ENCODE data around the gene ATP7B.
A peak's percentile ranks its signal among the peaks of the same experiment; 100 is the strongest.

Gene ATP7B

DNA sequence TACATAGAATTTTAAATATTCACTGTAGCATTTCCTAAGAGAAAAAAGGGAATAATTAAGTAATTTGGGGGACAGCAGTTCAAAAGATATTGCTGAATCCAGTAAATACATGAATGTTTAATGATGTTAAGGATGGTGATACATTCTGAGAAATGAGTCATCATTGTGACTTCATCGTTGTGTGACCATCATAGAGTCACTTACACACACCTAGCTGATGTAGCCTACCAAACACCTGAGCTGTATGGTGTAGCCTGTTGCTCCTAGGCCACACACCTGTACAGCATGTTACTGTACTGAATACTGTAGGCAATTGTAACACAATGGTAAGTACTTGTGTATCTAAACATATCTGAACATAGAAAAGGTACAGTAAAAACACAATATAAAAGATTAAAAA is 34.8 kb downstream of the ATP7B start:
- no peak for DNase-seq

GRCh38 chr13:51974482-51974881 is 36.8 kb downstream of the ATP7B start:
- DNase-seq, result no peak

GRCh38 chr13:51971520-51972426 is 39.5 kb downstream of the ATP7B start:
- DNase-seq, result no peak

DNA sequence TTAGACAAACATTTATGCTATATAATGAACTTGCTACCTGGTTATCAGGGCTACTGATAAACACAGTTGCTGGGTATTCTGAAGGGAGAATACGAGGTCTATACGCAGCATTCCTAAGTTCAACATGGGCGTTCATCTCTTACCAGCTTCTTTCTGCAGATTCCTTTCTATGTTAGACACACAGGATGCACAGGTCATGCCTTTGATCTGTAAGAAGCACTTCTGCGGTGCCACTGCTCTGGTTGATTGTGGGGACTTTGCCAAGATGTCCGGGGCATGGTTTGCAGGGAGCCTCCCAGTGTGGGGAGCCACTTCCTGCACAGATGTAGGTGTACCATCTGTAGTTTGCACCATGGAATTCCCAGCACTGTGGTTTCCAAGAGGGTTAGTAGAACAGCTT is 40.9 kb downstream of the ATP7B start:
- DNase-seq, result no peak

- no peak for DNase-seq
Measured at GRCh38 chr13:51967482-51968446, 43.5 kb downstream of the ATP7B start.

GRCh38 chr13:51966186-51966585 is 45.1 kb downstream of the ATP7B start:
- DNase-seq, result no peak

GRCh38 chr13:51961493-51962403 is 49.5 kb downstream of the ATP7B start:
- DNase-seq, result no peak

- no peak for DNase-seq
Measured at GRCh38 chr13:51960766-51961165, 50.5 kb downstream of the ATP7B start.

DNA sequence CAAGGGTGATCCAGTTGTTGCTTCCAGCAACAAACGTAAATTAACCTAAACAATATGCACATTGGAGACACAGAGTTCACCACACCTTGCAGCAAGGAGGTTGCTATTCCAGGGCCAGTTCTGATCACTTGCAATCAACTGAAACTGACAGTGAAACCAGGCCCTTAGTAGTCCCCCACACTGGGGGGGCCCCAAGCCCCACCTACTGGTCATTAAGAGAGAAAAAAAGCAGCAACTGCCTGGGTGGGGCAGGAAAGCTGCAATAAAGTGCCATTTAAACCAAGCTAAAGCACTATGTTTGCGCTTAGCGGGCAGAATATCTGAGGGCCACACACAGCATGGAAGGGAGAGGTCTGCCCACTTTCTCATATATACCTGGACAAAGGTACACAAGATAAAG is 51.5 kb downstream of the ATP7B start:
- no peak for DNase-seq

- no peak for DNase-seq
Measured at GRCh38 chr13:51958217-51958547, 53.1 kb downstream of the ATP7B start.

- DNase-seq, result no peak
Measured at GRCh38 chr13:51957377-51958216, 53.7 kb downstream of the ATP7B start.

- DNase-seq, result no peak
Measured at GRCh38 chr13:51956717-51957116, 54.5 kb downstream of the ATP7B start.

DNA sequence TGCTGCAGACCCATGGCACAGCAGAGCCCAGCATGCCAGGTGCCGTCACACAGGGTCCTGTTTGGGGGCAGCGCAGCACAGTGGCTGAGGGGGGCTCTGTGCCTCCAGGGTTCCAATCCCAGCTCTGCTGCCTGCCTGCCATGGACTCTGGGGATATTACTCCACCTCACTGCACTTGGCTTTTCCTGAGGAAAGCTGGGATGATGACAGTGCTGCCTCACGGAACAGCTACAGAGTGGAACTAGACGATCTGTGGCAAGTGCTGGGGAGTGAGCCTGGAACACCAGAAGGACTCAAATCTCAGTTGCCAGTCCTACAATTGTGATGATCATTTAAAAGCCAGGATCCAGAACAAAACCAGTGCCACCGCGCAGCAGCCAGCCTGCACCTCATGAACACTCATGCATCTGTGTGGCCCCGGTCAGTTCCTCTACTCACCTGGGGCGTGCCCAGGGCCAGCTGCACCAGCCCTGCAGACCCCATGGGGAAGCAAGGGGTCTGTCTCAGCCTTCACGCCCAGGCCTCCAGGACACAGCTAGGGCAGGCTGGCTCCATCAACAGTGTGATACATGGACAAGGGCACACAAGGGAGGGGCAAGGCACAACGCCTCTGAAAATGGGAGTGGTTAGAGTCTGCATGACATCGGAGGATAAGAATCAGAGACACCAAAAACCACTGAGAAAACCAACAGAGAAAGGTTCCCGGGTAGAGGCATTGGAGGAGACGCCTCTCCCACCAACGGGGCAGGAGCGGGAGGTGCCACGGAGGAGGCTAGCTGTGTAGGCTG is 55.2 kb downstream of the ATP7B start:
- no peak for DNase-seq

- no peak for DNase-seq
Measured at GRCh38 chr13:51955281-51955771, 55.9 kb downstream of the ATP7B start.

DNA sequence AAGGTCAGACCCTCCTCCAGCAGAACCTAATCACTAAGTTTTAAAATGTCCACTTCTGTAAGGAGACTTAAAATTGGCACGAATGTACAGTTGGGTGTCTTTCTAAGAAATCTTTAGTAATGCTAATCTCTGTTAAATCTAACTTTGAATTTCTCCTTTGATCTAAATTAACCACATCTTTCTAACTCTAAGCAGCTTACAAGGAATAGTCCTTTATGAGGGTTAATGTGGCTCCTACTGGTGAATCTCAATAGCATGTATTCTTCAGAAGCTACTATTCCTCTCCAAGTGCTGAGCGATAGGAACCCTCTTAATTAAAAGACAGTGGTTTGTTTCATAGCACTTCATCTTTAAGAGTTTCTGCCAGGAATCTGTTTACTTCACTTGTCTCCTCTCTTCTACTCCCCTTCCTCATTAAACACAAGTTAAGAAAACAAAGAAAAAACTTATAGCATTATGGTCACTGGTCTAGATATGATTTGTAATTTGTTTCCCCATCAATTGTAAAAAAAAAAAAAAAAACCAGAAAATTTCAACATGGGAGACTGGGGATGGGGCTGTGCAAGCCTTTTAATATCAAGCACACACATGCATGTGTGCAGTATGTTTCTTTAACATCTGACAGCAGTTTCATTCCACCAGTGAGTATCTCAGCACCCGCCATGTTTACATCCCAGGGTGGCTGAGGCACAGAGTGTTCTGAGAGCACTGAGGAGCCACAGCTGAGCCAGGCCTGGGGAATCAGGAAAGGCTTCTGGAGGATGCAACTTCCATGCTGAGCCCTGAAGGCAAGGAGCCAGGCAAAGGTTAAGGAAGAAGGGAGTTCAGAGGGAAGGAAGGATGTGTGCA is 57.7 kb downstream of the ATP7B start:
- DNase-seq, result no peak

DNA sequence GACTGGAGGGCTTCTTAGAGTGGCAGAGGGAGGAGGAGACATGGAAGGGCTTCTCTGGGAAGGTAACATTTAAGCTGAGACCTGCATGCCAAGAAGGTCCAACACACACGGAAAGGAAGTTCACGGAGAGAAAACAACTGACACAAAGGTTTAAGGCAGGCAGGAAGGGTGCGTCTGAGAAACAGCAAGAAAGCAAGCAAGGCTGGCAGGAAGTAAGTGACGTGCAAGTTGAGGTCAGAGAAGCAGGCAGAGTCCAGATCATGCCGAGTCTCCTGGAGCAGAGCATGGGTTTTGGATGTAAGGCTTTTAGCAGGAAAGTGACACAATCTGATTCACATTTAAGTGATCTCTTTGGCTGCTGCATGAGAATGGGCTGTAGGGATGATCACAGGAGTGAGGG is 60.5 kb downstream of the ATP7B start:
- peak; percentile 24 for DNase-seq

GRCh38 chr13:51946163-51946669 is 65.0 kb downstream of the ATP7B start:
- no peak for DNase-seq

GRCh38 chr13:51945149-51945548 is 66.1 kb downstream of the ATP7B start:
- DNase-seq, result no peak

GRCh38 chr13:51944428-51944827 is 66.8 kb downstream of the ATP7B start:
- no peak for DNase-seq

GRCh38 chr13:51943721-51944120 is 67.5 kb downstream of the ATP7B start:
- no peak for DNase-seq
